ENCODE measurements around the gene TECTA.
"Not testable (repeated sequence)": the region's sequence is repeated elsewhere in the genome, so short reads cannot be mapped to it uniquely, and the experiment has no call there.

The TECTA gene

DNA sequence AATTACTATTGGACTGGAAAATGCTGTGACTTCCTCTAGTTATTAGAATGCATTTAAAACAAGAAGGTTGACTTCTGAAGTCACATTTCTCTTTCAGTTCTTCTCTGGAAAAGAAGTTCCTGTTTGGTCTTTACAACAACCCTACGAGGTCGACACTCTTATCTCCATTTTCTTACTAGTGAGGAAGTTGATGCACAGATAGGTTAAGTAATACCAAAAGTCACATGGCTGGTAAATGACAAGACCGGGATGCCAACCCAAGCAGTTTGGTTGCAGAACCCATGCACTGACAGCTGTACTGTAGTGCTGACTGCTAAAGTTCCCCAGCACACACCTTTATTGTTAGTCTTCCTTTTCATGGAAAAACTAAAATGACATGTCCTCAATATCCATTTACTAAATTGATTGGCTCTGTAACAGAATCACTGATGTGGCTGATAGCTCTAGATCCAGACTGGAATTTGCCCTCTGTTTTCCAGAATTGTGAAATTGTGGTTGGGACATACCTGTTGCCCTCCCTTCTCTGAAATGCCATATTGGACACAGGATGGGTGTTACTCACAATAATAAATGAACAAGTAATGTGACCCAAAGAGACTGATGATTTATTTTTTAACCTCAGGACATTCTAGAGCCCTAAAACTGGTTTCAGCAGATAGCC lies 9.4 kb upstream of the TECTA start:
- DNase-seq: no peak

- DNase-seq: no peak
Observed at GRCh38 chr11:121095561-121095960, 5.5 kb upstream of the TECTA start.

- DNase-seq: no peak
Observed at GRCh38 chr11:121099364-121099763, 1.7 kb upstream of the TECTA start.

GRCh38 chr11:121099885-121100284 lies 1.2 kb upstream of the TECTA start:
- no peak for DNase-seq

- DNase-seq: no peak
Observed at GRCh38 chr11:121104312-121104762, 3.3 kb downstream of the TECTA start.

DNA sequence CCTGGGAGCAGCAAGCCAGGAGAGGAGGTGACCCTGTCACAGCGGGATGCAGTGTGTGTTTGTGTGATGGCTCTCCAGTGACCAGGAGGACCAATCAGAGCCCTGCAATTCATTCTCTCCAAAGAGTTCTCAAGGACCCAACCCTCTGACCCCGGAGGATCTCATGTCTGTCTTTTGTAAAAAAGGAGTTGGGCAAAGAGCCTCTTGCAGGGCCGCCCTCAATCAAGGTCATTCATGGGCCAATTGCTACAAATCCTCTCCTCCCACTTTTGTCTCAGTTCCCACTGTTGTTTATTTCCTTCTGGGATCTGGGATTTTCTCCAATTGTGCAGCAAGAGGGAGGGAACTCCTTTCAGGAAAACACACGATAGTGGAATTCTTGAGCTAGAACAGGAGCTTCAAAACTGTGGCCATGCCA lies 4.0 kb downstream of the TECTA start:
- no peak for DNase-seq

GRCh38 chr11:121105481-121106195 lies 4.6 kb downstream of the TECTA start:
- peak; percentile 12 for DNase-seq

GRCh38 chr11:121106812-121107211 lies 5.8 kb downstream of the TECTA start:
- DNase-seq: peak; percentile 88

- DNase-seq: no peak
Observed at GRCh38 chr11:121108413-121108812, 7.4 kb downstream of the TECTA start.

DNA sequence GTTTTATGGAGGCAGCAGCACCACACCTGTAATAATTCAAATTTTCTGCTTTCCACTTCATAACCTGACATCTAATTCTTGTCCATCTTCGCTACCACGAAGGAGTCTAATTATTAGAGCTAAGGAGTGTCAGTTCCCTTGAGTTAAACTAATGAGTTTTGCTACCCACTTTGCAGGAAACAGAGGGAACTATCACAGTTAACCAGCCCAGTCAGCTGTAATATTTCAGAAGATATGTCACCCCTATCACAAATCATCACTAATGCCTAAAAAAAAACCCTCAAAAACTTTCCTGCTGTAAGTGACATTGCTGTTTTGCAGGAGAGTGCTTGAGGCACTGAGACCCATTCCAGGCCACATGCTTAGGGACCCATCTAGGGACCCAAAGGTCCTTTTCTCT lies 8.4 kb downstream of the TECTA start:
- no peak for DNase-seq

- DNase-seq: no peak
Observed at GRCh38 chr11:121109916-121110586, 9.0 kb downstream of the TECTA start.

DNA sequence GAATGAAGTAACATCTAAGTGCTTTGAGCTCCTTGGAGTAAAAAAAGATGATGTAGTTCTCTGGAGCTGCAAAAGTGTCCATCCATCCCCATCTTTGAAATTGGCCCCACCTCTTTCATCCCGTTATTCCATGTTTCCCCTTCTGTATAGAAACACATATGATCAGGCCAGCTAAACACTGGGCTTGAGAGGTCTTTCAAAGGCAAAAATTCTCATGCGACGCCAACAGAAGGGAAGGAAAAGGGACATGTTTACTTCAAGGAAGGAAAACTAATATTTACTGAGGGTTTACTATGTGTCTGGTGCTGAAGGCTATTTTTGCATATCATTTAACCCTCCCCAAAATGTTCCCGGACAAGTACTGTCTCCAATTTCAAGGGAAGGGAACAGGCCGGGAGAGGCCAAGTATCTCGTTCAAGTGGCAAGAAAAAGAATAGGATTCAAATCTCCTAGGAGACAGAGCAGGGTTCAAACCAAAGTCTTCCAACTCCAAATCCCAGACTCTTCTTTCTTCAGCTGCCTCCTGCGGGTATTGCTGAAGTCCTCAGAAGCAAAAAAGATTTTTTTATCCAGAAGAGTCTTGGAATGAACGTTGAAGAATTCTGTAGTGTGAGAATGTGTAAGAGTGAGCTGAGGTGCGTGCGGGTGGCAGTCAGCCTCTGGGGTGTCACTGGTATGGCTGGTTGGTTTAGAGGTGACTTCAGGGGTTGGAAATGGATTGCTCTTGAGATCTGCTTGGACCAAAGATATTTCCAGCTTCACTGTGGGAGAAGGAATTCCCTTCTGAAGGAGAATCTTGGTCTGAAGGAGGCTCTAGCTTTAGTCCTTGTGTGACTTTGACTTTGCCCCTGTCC lies 10.1 kb downstream of the TECTA start:
- DNase-seq: no peak

DNA sequence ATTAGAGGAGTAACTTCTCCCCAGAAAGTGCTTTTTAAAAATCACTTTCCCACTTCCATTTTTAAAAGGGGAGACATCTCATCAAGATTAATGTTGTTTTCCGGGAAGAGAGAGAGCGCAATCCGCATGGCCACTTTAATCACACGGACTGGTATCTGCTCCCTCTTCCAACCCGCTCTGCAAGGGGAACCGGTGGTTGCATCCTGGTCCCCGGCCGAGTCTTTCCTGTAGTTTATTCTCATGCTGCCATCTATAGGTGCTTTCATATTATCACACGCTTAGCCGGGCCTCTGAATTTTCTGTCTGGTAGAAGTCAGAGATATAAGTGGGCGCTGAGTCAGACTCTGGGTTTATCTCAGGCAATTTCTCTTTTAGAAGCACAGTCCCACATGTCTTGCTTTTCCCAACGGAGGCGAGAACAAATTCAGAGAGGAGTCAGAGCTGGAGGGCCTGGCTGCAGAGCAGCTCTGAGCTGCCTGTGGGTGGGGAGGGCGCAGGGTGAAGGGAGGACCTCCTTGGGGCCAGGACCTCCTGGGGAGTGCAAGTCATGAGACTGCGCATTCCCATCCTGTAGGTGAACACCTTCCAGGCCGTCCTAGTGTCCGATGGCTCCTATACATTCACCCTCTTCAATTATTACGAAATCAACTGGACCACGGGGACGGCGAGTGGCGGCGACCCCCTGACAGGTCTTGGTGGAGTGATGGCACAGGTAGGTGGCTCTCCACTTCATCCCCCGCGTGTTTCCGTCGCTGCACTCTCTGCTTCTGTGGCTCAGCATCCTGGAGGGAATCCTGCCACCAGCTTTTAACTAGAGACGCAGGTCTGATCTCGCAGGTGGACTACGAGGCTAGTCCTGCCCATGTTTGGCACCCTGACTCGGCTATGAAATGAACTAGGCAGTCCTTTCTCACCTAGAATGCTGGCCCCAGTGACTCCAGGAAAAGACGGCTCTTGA lies 11.7 kb downstream of the TECTA start:
- DNase-seq: peak; percentile 85

DNA sequence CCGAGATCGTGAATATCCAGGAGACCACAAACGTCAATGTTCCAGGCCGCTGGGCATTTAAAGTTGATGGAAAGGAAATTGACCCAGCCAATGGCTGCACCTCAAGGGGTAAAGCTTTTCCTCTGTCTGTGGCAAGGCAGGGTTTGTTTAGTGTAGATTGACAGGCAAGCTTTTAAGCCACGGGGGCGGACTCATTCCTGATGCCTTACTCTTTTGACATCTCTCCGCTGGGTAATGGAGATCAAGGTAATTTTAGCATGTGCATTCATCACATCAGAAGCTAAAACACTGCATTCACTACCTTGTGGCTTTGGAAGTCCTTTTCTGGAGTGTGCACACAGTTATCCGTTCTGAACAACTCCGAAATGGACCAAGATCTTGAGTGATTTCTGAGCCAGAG lies 12.6 kb downstream of the TECTA start:
- no peak for DNase-seq

DNA sequence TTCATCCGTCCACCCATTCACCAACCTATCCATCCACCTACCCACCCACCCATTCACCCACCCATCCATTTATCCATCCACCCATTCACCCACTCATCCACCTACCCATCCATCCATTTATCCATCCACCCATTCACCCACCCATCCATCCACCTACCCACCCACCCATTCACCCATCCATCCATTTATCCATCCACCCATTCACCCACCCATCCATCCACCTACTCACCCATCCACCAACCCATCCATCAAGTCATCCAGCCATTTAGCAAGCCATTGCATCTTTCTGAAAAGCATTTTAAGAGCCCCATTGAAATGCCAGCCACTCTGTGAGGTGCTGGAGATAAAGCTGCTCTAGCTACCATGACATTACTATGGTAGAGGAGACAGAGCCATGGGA lies 14.0 kb downstream of the TECTA start:
- not testable (repeated sequence) for DNase-seq

- no peak for DNase-seq
Observed at GRCh38 chr11:121117788-121118187, 16.7 kb downstream of the TECTA start.

DNA sequence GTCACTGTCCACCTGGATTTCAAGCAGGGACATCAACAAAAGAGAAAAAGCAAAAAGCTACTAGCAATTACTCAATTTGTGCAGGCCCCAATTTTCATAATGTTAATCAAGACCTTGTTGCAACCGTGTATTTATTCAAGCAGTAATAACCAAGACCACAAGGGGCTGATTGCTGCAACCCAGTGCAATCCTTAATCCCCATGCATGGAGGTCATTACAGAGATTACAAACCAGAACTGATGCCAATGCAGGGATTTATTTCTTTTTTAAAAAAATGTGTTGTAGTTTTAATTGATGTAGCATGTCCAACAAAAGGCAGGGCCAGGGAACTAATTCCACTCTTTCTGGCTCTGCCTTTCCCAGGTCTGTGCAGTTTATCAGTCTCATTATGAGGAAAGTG lies 18.4 kb downstream of the TECTA start:
- peak; percentile 30 for DNase-seq

DNA sequence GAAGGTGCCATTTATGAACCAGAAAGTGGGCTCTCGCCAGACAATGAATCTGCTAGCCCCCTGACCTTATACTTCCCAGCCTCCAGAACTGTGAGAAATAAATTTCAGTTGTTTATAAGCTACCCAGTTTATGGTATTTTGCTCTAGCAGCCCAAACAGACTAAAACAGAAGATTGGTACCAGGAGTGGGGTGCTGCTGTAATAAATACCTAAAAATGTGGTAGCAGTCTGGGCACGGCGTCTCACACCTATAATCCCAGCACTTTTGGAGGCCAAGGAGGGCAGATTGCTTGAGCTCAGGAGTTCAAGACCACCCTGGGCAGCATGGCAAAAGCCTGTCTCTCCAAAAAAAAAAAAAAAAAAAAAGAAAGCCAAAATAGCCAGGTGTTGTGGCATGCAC lies 21.3 kb downstream of the TECTA start:
- no peak for DNase-seq

GRCh38 chr11:121123496-121124069 lies 22.5 kb downstream of the TECTA start:
- no peak for DNase-seq

DNA sequence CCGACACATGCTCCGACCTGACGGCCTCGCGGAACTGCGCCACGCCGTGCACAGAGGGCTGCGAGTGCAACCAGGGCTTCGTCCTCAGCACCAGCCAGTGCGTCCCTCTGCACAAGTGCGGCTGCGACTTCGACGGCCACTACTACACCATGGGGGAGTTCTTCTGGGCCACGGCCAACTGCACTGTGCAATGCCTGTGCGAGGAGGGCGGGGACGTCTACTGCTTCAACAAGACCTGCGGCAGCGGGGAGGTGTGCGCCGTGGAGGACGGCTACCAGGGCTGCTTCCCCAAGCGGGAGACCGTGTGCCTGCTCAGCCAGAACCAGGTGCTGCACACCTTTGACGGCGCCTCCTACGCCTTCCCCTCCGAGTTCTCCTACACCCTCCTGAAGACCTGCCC lies 26.8 kb downstream of the TECTA start:
- DNase-seq: no peak
